ENCODE measurements around the gene AP1S3.

DNA sequence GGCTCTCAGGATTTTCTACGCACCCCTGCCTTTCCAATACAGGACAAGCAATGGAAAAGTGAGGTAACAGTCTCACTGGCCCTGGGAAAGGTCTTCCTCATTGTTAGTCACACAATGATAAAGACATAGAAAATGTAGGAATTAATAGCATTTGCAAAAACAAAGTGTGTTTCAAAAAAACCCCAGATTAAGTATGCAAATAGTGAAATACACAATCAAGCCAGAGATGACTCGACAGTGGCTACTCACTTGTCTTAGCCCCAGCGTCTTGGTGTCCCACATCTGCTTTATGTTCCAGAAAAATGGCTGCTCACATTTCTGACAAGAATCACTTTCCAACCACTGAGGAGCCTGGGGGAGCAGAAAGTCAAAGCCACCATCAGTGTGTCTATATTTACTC is 47.0 kb upstream of the AP1S3 start:
- TF ChIP-seq, protein P1, sequence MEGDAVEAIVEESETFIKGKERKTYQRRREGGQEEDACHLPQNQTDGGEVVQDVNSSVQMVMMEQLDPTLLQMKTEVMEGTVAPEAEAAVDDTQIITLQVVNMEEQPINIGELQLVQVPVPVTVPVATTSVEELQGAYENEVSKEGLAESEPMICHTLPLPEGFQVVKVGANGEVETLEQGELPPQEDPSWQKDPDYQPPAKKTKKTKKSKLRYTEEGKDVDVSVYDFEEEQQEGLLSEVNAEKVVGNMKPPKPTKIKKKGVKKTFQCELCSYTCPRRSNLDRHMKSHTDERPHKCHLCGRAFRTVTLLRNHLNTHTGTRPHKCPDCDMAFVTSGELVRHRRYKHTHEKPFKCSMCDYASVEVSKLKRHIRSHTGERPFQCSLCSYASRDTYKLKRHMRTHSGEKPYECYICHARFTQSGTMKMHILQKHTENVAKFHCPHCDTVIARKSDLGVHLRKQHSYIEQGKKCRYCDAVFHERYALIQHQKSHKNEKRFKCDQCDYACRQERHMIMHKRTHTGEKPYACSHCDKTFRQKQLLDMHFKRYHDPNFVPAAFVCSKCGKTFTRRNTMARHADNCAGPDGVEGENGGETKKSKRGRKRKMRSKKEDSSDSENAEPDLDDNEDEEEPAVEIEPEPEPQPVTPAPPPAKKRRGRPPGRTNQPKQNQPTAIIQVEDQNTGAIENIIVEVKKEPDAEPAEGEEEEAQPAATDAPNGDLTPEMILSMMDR (IDR thresholded peaks at IDR 0.05): no peak
- TF ChIP-seq EZH2 (IDR thresholded peaks at IDR 0.05): no peak
